Heart left ventricle (tissue), 16 donors: ENCODE results near the gene SPACDR. TPM values are rescaled to one million over a fixed set of nuclear protein-coding genes. Genes with fewer than 3 reads are reported as not detected.

Source experiments
- ATAC-seq, 4 donors: fragments of 200-7000 bp; cut with Tn5 transposase; one replicate each; pipeline ENCODE4 v1.9.1; 2020 to 2022; ENCODE audit warnings: moderate library complexity in 4 of 4, mild to moderate bottlenecking in 3 of 4, moderate number of reproducible peaks in 1 of 4
- DNase-seq, 5 donors: peaks; one replicate each; pipeline ENCODE4 v3.0.0-alpha.2; 2020
- H3K27ac ChIP-seq, 12 donors: fragments of 200-600 bp; sonication (generic) in 4 of 12; one replicate each; pipeline versions ENCODE4 v1.5.0 to v1.8.0; 2016 to 2022; ENCODE audit warnings: mild to moderate bottlenecking in 2 of 12
- H3K27me3 ChIP-seq, 9 donors: fragments of 200-600 bp; sonication (generic) in 2 of 9; one replicate each; pipeline versions ENCODE4 v1.5.1 to v1.8.0; 2016 to 2022; ENCODE audit warnings: mild to moderate bottlenecking in 3 of 9
- H3K36me3 ChIP-seq, 9 donors: fragments of 200-600 bp; sonication (generic) in 2 of 9; one replicate each; pipeline versions ENCODE4 v1.5.0 to v1.8.0; 2018 to 2022; ENCODE audit warnings: mild to moderate bottlenecking in 2 of 9
- H3K4me1 ChIP-seq, 12 donors: fragments of 200-600 bp; sonication (generic) in 4 of 12; one replicate each; pipeline versions ENCODE4 v1.5.0 to v1.8.0; 2016 to 2022; ENCODE audit warnings: mild to moderate bottlenecking in 3 of 12
- H3K4me3 ChIP-seq, 12 donors: fragments of 200-600 bp; sonication (generic) in 4 of 12; one replicate each; pipeline versions ENCODE4 v1.5.0 to v1.8.0; 2017 to 2022; ENCODE audit warnings: mild to moderate bottlenecking in 9 of 12, moderate library complexity in 4 of 12
- H3K9me3 ChIP-seq, 12 donors: fragments of 200-600 bp; sonication (generic) in 4 of 12; one replicate each; pipeline versions ENCODE4 v1.5.0 to v1.8.0; 2016 to 2022; ENCODE audit warnings: mild to moderate bottlenecking in 1 of 12
- CTCF ChIP-seq, 12 donors: fragments of 200-600 bp; sonication (generic) in 4 of 12; IDR thresholded peaks; one replicate each; pipeline versions ENCODE4 v1.5.0 to v1.8.0; 2018 to 2022; ENCODE audit warnings: antibody characterized with exemption in 12 of 12, mild to moderate bottlenecking in 5 of 12
- POLR2A ChIP-seq, 2 donors: fragments of 450-650 bp; IDR thresholded peaks; one replicate each; pipeline ENCODE4 v1.6.1; 2017; ENCODE audit warnings: antibody characterized with exemption in 2 of 2, mild to moderate bottlenecking in 2 of 2, moderate library complexity in 2 of 2
- WGBS, 4 donors: extraction: QIAGEN DNeasy Blood & Tissue Kit in 2 of 4; methylation state at CpG; one replicate each; pipeline versions ENCODE4 v1.1.5 to v1.1.7; 2013 to 2018; 5-methylcytosine and 5-hydroxymethylcytosine counted together
- intact Hi-C, 10 donors: fragments of 100-400 bp; cut with DNase I; formaldehyde crosslinking; loops; one replicate each; pipeline versions ENCODE4 v1.11.1 to v1.14.2; 2022
- polyA plus RNA-seq, 2 donors: library from polyadenylated mRNA; stranded (reverse); fragments of 200-250 nt; gene quantifications; one replicate each; pipeline ENCODE4 v1.2.3, GENCODE V29; 2013
- total RNA-seq, 9 donors: library from RNA; depleted of rRNA in 2 of 9; stranded (reverse); fragments of >200 nt in 2 of 9; fragmentation: NEBNext Ultra II Directional in 3 of 9; extraction: Animal tissue kit (Norgen Biotek cat#: 25700) in 3 of 9; gene quantifications; one replicate each; pipeline versions ENCODE4 v1.1.0 to v1.2.4, GENCODE V29; 2016 to 2023
- donor health status: ischemic (EF 13 %, LVEDD 7.1; RV severe dilation, severe dysfunction).
- donor health status: healthy with polysubstance abuse.
- donor health status: DM: no; HTN: yes; CAD: no.
- donor health status: DM: no; HTN: no; CAD: no.
- donor health status: ischemic (EF 25% LVEDD 6.9; RV normal size, moderate dysfunction).
- donor health status: ischemic (EF 25% LVEDD 5.7; RV mildly dilated, moderate dysfunction).
- donor health status: healthy.
- donor health status: DM: yes; HTN: yes; CAD: no.
- donor health status: ischemic (EF 35%, LVEDD 5.7; RV mildly dilated, moderate dysfunction).
- donor health status: nonischemic (EF 11% LVEDD 7.7; RV severe dilation, severe dysfunction).
- donor health status: DM: yes; HTN: yes; CAD: no.
- donor health status: PGD.
- donor health status: ischemic (EF 29% LVEDD 5.4; RV normal size, mild dysfunction).
- donor health status: nonischemic (EF 23%, LVEDD 6.1; RV moderate dilation, normal function).

The SPACDR gene
- total and polyA plus RNA-seq, 11 donors = 0.27 to 0.78 (median 0.61) TPM; not detected in 4

GRCh38 chr7:100415448-100415847, 48.6 kb downstream of the SPACDR start:
- TF ChIP-seq CTCF (IDR thresholded peaks at IDR 0.05) (no peak), POLR2A (IDR thresholded peaks at IDR 0.05) (no peak)
- Histone ChIP-seq H3K4me3 (no peak overlapping the region), H3K27ac (no peak overlapping the region), H3K36me3 (peaks cover 0 to 3% (median 0%) of the 10 kb centered on the region in 9 donors), H3K9me3 (no peaks in the 10 kb centered on the region), H3K4me1 (peaks cover 0 to 8% (median 0%) of the 10 kb centered on the region in 12 donors), H3K27me3 (no peaks in the 10 kb centered on the region)
- DNase-seq = no peak
- WGBS, 4 donors = 91 to 95% (median 95%) methylated on average over 5 of the region's 5 CpGs
- intact Hi-C loops = loop anchor here in 1 of 10 donors (10.0 kb wide), 1 partner anchor 61 kb away; the partner anchor contains the start of gene PILRB
- no peak for ATAC-seq

GRCh38 chr7:100413889-100414288, 50.2 kb downstream of the SPACDR start:
- 89 to 100% (median 98%) methylated on average over 1 of the region's 1 CpG for WGBS, 4 donors
- Histone ChIP-seq H3K4me3 (no peak overlapping the region), H3K27me3 (no peaks in the 10 kb centered on the region), H3K36me3 (peaks cover 0 to 1% (median 0%) of the 10 kb centered on the region in 9 donors), H3K27ac (no peak overlapping the region), H3K9me3 (no peaks in the 10 kb centered on the region), H3K4me1 (peaks cover 0 to 8% (median 0%) of the 10 kb centered on the region in 12 donors)
- no peak for DNase-seq
- ATAC-seq = no peak
- intact Hi-C loops = loop anchor here in 1 of 10 donors (10.0 kb wide), 1 partner anchor 59 kb away; the partner anchor contains the start of gene PILRB
- TF ChIP-seq POLR2A (IDR thresholded peaks at IDR 0.05) (no peak), CTCF (IDR thresholded peaks at IDR 0.05) (no peak)

- TF ChIP-seq POLR2A (IDR thresholded peaks at IDR 0.05) = no peak
- no peak for TF ChIP-seq CTCF (IDR thresholded peaks at IDR 0.05)
- intact Hi-C loops = loop anchor here in 1 of 10 donors (10.0 kb wide), 1 partner anchor 59 kb away; the partner anchor contains the start of gene PILRB
- no peak for DNase-seq
- H3K4me3 ChIP-seq = no peak overlapping the region
- no peak overlapping the region for H3K27ac ChIP-seq
- H3K9me3 ChIP-seq = no peaks in the 10 kb centered on the region
- H3K27me3 ChIP-seq = no peaks in the 10 kb centered on the region
- no peak for ATAC-seq
- peaks cover 0 to 8% (median 0%) of the 10 kb centered on the region in 12 donors for H3K4me1 ChIP-seq
- H3K36me3 ChIP-seq = no peaks in the 10 kb centered on the region
Observed at GRCh38 chr7:100413346-100413745, 50.7 kb downstream of the SPACDR start.

GRCh38 chr7:100411101-100411500, 53.0 kb downstream of the SPACDR start:
- Histone ChIP-seq H3K27ac (no peak overlapping the region), H3K27me3 (no peaks in the 10 kb centered on the region), H3K9me3 (no peaks in the 10 kb centered on the region), H3K4me1 (peaks cover 0 to 8% (median 0%) of the 10 kb centered on the region in 12 donors), H3K4me3 (no peak overlapping the region), H3K36me3 (no peaks in the 10 kb centered on the region)
- DNase-seq (no peak), ATAC-seq (no peak)
- intact Hi-C loops = loop anchor here in 1 of 10 donors (10.0 kb wide), 1 partner anchor 56 kb away; the partner anchor contains the start of gene PILRB
- TF ChIP-seq CTCF (IDR thresholded peaks at IDR 0.05) (no peak), POLR2A (IDR thresholded peaks at IDR 0.05) (no peak)
- WGBS, 4 donors = 94 to 97% (median 97%) methylated on average over 6 of the region's 6 CpGs
